Calu3 (cell line): ENCODE data around the gene ZP1. TPM values are rescaled to one million over a fixed set of nuclear protein-coding genes. Genes with fewer than 3 reads are reported as not detected.

Experiments
- BruUV-seq: library from RNA; stranded (reverse); fragments of 400-500 nt; replicated peaks from 2 replicates; lab custom pipeline; 2021; lab: Mats Ljungman, UMichigan
- CTCF ChIA-PET: fragments of 300-600 bp; sonication (Branson Sonifier 250); formaldehyde crosslinking; loops from one replicate; lab custom pipeline; 2022; ENCODE audit warnings: antibody characterized with exemption; lab: Charles Lee
- DNase-seq: peaks from one replicate; pipeline ENCODE4 v3.0.0; 2022
- H3K27ac Mint-ChIP-seq: one replicate; pipeline ENCODE4 v1.8.0; 2022; ENCODE audit warnings: mixed read lengths; ENCODE audit not compliant: unreplicated experiment
- H3K27me3 Mint-ChIP-seq: one replicate; pipeline ENCODE4 v1.8.0; 2022; ENCODE audit warnings: mixed read lengths; ENCODE audit not compliant: unreplicated experiment
- H3K36me3 Mint-ChIP-seq: one replicate; pipeline ENCODE4 v1.8.0; 2022; ENCODE audit warnings: mild to moderate bottlenecking, moderate library complexity, mixed read lengths; ENCODE audit not compliant: insufficient read depth, unreplicated experiment
- H3K4me1 Mint-ChIP-seq: one replicate; pipeline ENCODE4 v1.8.0; 2022; ENCODE audit warnings: mild to moderate bottlenecking, low read depth, mixed read lengths; ENCODE audit not compliant: unreplicated experiment
- H3K4me3 Mint-ChIP-seq: one replicate; pipeline ENCODE4 v1.8.0; 2022; ENCODE audit warnings: mild to moderate bottlenecking, low read depth, moderate library complexity, mixed read lengths; ENCODE audit not compliant: unreplicated experiment
- H3K9me3 Mint-ChIP-seq: one replicate; pipeline ENCODE4 v1.8.0; 2022; ENCODE audit warnings: low read depth, mixed read lengths; ENCODE audit not compliant: unreplicated experiment
- intact Hi-C: fragments of 100-400 bp; cut with micrococcal nuclease; formaldehyde crosslinking; loops from one replicate; pipeline ENCODE4 v1.10.0; 2022; ENCODE audit not compliant: unreplicated experiment
- total RNA-seq: library from RNA; stranded (reverse); gene quantifications from 2 replicates; pipeline ENCODE4 v1.2.3, GENCODE V29; 2022
- TF ChIP-seq, protein P1 (sequence below): fragments of 200-600 bp; IDR thresholded peaks from one replicate; pipeline ENCODE4 v1.8.0; 2022; ENCODE audit warnings: antibody characterized with exemption; ENCODE audit not compliant: unreplicated experiment

ZP1 gene
- total RNA-seq, 1 experiment from 2014 or later: not detected

DNA sequence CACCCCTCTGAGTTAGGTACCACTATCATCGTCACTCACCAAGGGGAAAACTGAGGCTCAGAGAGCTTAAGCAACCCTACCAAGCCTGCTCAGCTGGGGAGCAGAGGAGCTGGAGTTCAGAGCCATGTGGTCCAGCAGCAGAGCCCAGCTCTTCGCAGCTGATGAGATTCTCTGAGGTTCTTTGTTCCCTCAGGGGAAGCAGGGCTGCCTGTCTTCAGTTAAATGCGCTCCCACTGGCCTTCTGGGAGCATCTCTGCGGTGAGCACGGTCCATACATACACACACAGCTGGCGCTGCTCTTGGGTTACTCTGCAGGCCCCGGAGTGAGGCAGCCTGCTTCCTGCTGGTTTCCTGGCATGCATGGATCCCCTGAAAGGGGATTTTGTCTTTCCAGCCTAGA, 6.4 kb upstream of the ZP1 start:
- DNase-seq: no peak
- TF ChIP-seq, protein P1, sequence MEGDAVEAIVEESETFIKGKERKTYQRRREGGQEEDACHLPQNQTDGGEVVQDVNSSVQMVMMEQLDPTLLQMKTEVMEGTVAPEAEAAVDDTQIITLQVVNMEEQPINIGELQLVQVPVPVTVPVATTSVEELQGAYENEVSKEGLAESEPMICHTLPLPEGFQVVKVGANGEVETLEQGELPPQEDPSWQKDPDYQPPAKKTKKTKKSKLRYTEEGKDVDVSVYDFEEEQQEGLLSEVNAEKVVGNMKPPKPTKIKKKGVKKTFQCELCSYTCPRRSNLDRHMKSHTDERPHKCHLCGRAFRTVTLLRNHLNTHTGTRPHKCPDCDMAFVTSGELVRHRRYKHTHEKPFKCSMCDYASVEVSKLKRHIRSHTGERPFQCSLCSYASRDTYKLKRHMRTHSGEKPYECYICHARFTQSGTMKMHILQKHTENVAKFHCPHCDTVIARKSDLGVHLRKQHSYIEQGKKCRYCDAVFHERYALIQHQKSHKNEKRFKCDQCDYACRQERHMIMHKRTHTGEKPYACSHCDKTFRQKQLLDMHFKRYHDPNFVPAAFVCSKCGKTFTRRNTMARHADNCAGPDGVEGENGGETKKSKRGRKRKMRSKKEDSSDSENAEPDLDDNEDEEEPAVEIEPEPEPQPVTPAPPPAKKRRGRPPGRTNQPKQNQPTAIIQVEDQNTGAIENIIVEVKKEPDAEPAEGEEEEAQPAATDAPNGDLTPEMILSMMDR: no peak
- no TSS peak for BruUV-seq
- Mint-ChIP-seq H3K9me3 (no peaks in the 10 kb centered on the region), H3K4me1 (no peaks in the 10 kb centered on the region), H3K36me3 (no peaks in the 10 kb centered on the region), H3K4me3 (no peak overlapping the region), H3K27ac (no peak overlapping the region), H3K27me3 (peaks cover 41% of the 10 kb centered on the region)
- CTCF ChIA-PET: interaction anchor here (0.7 kb wide), 1 partner anchor 262 kb away, joined by 3 read pairs; no protein-coding TSS in a partner anchor
- intact Hi-C loops: no loop called here

- no peak overlapping the region for H3K4me3 Mint-ChIP-seq
- peaks cover 35% of the 10 kb centered on the region for H3K27me3 Mint-ChIP-seq
- DNase-seq: no peak
- intact Hi-C loops: no loop called here
- TF ChIP-seq, protein P1: no peak
- H3K4me1 Mint-ChIP-seq: no peaks in the 10 kb centered on the region
- BruUV-seq: no TSS peak
- no peak overlapping the region for H3K27ac Mint-ChIP-seq
- CTCF ChIA-PET: no interaction called here
- no peaks in the 10 kb centered on the region for H3K9me3 Mint-ChIP-seq
- H3K36me3 Mint-ChIP-seq: no peaks in the 10 kb centered on the region
Measured at GRCh38 chr11:60862171-60862570, 5.2 kb upstream of the ZP1 start.

- Mint-ChIP-seq H3K36me3 (no peaks in the 10 kb centered on the region), H3K9me3 (no peaks in the 10 kb centered on the region), H3K4me3 (no peak overlapping the region), H3K27me3 (peaks cover 35% of the 10 kb centered on the region), H3K4me1 (no peaks in the 10 kb centered on the region), H3K27ac (no peak overlapping the region)
- CTCF ChIA-PET: no interaction called here
- intact Hi-C loops: no loop called here
- no TSS peak for BruUV-seq
- no peak for DNase-seq
- TF ChIP-seq, protein P1: no peak
Measured at GRCh38 chr11:60863550-60864521, 3.5 kb upstream of the ZP1 start.

DNA sequence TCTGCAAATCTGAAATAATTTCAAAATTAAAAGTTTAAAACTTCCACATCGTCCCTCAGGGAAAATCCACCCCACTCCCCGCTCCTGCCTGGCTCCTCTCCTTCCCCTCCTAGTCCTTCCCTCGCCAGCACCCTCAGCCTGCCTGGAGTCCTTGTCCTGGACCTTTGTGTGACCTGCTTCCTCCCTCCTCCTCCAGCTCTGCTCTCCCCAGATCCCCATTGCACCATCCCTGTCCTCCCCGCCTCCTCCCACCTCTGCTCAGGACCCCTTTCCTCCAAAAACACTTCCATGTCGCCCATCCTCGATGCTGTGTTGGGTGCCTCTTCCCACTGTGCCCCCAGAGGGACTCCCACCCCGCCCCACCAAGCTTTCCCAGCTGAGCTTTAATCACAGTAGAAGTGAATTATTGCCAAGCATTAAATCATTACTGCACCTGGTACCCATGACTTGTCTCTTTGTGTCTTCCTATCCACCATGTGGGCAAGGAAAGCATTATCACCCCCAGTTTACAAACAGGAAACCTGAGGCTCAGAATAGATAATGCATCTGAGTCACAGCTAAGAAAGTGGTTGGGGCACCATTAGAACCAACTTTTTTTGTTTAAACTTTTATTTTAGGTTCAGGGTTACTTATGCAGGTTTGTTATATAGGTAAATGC, 2.4 kb upstream of the ZP1 start:
- intact Hi-C loops: no loop called here
- TF ChIP-seq, protein P1: no peak
- H3K4me1 Mint-ChIP-seq: no peaks in the 10 kb centered on the region
- CTCF ChIA-PET: interaction anchor here (0.6 to 1.3 kb wide), 3 partner anchors 22 to 594 kb away, joined by 3 to 4 read pairs (median 4); no protein-coding TSS in a partner anchor
- no peak overlapping the region for H3K4me3 Mint-ChIP-seq
- no peaks in the 10 kb centered on the region for H3K9me3 Mint-ChIP-seq
- no peaks in the 10 kb centered on the region for H3K36me3 Mint-ChIP-seq
- no peak for DNase-seq
- BruUV-seq: no TSS peak
- H3K27ac Mint-ChIP-seq: no peak overlapping the region
- H3K27me3 Mint-ChIP-seq: peaks cover 35% of the 10 kb centered on the region
